GM10266 (cell line): ENCODE data around the gene PC.

Experiments used
- DNase-seq: peaks from one replicate; pipeline ENCODE4 v3.0.0; 2012; ENCODE audit errors: extremely low spot score
- TF ChIP-seq, protein P1 (sequence below): IDR thresholded peaks from 2 replicates; pipeline ENCODE4 v1.5.1; 2012; ENCODE audit warnings: mild to moderate bottlenecking, low read depth; ENCODE audit not compliant: control insufficient read depth, insufficient read depth; ENCODE audit errors: missing control alignments

The PC gene

DNA sequence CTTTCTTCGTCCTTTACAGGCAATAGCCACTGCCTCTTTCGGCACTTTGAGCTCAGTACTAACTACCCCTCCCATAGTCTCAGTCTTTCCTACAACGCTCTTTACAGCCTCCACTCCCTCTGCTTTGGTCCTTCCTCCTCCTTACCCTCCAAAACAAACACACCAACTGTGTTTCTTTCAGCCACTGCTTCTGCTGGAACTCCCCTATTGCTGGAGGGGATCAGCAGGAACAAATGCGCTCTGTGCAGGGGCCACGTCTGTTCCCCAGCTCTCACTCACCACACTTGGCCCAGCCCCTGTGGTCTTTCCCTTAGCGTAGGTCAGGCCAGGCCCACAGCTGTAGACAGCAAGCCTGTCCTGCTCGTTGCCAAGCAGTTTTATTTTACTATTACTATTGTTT lies 42.3 kb downstream of the PC start:
- no peak for DNase-seq
- TF ChIP-seq, protein P1, sequence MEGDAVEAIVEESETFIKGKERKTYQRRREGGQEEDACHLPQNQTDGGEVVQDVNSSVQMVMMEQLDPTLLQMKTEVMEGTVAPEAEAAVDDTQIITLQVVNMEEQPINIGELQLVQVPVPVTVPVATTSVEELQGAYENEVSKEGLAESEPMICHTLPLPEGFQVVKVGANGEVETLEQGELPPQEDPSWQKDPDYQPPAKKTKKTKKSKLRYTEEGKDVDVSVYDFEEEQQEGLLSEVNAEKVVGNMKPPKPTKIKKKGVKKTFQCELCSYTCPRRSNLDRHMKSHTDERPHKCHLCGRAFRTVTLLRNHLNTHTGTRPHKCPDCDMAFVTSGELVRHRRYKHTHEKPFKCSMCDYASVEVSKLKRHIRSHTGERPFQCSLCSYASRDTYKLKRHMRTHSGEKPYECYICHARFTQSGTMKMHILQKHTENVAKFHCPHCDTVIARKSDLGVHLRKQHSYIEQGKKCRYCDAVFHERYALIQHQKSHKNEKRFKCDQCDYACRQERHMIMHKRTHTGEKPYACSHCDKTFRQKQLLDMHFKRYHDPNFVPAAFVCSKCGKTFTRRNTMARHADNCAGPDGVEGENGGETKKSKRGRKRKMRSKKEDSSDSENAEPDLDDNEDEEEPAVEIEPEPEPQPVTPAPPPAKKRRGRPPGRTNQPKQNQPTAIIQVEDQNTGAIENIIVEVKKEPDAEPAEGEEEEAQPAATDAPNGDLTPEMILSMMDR: no peak

DNA sequence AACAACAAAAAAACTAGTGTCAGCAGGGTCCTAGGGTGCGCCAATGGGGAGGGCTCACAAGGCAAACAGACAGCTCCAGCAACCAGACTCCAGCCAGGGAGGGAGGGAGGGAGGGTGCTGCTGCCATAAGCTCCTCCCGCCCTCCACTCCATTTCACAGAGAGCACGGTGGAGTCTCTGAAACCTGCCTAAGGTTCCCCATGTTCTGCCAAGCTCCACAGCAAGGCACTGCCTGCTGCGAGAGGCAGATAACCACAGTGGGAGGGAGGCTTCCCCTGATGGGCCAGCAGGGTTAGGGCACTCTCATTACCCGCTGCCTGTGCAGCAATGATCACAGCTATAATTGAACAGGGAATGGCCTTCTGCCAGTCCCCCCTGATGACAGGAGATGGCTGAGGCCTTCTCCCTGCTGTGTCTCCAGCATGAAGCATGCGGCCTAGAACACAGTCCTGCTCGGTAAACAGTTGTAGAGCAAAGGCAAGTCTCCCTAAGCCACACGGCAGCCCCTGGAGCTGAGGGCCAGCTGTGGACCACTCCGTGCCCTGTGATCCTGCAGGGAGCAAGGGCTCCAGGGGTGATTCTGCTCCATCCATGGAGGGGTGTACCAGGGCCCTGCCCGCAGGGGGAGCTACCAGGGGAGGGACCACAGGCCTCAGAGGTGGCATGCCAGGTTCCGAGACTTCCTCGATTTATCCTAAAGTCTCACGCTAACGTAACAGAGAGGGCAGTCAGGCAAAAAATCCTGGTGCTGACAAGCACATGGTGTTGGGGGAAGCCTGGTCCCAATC lies 42.9 kb downstream of the PC start:
- no peak for DNase-seq
- TF ChIP-seq, protein P1: no peak

DNA sequence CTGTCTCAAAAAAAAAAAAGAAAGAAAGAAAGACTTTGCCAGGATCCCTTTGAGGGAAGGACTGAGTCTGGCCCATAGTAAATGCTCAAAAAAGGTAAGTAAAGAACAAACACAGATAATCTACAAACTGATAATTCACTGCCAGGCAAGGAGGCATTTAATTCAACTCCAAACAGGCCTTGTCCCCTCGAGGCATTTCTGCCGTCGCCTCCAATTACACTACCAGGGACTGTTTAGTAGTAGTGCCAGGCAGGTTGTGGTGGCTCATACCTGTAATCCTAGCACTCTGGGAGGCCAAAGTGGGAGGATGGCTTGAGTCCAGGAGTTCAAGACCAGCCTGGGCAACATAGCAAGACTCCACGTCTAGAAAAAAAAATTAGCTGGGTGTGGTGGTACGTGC lies 43.7 kb downstream of the PC start:
- TF ChIP-seq, protein P1: no peak

GRCh38 chr11:66912911-66913310 lies 45.3 kb downstream of the PC start:
- no peak for DNase-seq

More for the DNA sequence above, 43.7 kb downstream of the PC start:
- DNase-seq: no peak

DNA sequence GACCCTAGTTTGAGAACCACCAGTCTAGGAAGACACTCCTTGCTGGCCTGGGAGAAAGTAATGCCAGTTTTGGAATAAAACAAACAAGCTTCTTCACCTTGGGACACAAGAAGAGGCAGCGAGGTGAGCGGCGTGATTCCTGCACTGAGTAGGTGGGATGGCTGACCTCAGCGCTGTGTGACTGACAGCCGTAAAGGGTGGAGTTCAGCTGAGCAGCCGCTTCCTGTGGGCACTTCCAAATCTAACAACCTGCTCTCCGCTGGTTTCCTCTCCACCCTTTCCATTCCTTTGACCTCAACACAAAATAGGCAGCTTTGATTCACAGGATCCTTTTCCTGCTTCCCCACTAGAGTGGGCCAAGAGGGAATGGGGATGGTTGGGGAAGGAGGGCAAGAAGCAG lies 45.8 kb downstream of the PC start:
- TF ChIP-seq, protein P1: no peak
- no peak for DNase-seq

More at GRCh38 chr11:66912911-66913310, 45.3 kb downstream of the PC start:
- TF ChIP-seq, protein P1: no peak

GRCh38 chr11:66910669-66911068 lies 47.5 kb downstream of the PC start:
- DNase-seq: no peak
- TF ChIP-seq, protein P1: no peak

- no peak for DNase-seq
- TF ChIP-seq, protein P1: no peak
These were observed 48.2 kb downstream of the PC start for GRCh38 chr11:66910016-66910415.
